Measurements from ENCODE around the gene GP5.

Gene GP5

GRCh38 chr3:194399166-194399565 is at the start of gene GP5:
TSS of gene GP5 (minus strand) at chr3:194399266. CDS start at chr3:194398282, 984 bp downstream.
- in situ Hi-C loops (cut with MboI; ENCODE audit: low pct_unique_long_range_greater_than_20kb, low sequenced_read_pairs), result no loop called here
- no peak for DNase-seq

- no peak for DNase-seq
- in situ Hi-C loops (cut with MboI; ENCODE audit: low pct_unique_long_range_greater_than_20kb, low sequenced_read_pairs), result no loop called here
Measured at GRCh38 chr3:194447657-194448056, 48.6 kb upstream of the GP5 start.

GRCh38 chr3:194447161-194447560 is 48.1 kb upstream of the GP5 start:
- no peak for DNase-seq
- in situ Hi-C loops (cut with MboI; ENCODE audit: low pct_unique_long_range_greater_than_20kb, low sequenced_read_pairs), result no loop called here

GRCh38 chr3:194446754-194447153 is 47.7 kb upstream of the GP5 start:
- in situ Hi-C loops (cut with MboI; ENCODE audit: low pct_unique_long_range_greater_than_20kb, low sequenced_read_pairs), result no loop called here
- no peak for DNase-seq

GRCh38 chr3:194446172-194446571 is 47.1 kb upstream of the GP5 start:
- in situ Hi-C loops (cut with MboI; ENCODE audit: low pct_unique_long_range_greater_than_20kb, low sequenced_read_pairs), result no loop called here
- DNase-seq, result no peak

- in situ Hi-C loops (cut with MboI; ENCODE audit: low pct_unique_long_range_greater_than_20kb, low sequenced_read_pairs), result no loop called here
Measured at GRCh38 chr3:194443901-194444300, 44.8 kb upstream of the GP5 start.

GRCh38 chr3:194440756-194441155 is 41.7 kb upstream of the GP5 start:
- in situ Hi-C loops (cut with MboI; ENCODE audit: low pct_unique_long_range_greater_than_20kb, low sequenced_read_pairs), result no loop called here
- DNase-seq, result no peak

More at GRCh38 chr3:194443901-194444300, 44.8 kb upstream of the GP5 start:
- no peak for DNase-seq

DNA sequence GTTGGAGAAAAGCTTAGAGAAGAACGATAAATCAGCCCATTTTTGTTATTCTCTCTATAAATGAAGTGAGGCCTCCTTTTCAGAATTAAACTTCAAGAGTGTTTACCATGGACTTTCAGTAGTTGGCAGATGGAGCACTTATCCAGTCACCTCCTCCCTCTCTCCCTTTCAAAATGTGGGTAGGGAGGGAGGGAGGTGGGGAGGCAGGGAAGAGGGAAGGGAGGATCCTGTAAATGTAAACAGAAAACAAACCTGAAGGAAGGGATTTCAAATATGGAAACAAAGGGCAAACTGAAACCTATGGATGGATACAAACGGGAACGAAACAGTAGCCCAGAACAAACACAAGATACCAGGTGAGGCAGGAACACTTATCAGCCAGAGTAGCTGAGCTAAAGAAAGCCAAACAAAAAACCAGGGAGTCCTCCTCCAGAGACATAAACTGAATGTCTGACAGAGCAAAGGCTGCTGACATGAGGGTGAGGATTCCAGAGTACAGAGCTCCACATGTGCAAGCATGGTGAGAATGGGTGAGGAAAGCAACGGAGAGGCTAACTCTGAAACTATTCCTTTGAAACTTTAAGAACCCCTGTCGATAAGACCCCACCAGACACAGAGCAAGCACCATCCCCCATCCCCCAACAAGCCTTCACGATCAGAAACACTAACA is 41.0 kb upstream of the GP5 start:
- no peak for DNase-seq
- in situ Hi-C loops (cut with MboI; ENCODE audit: low pct_unique_long_range_greater_than_20kb, low sequenced_read_pairs), result no loop called here

GRCh38 chr3:194434503-194434902 is 35.4 kb upstream of the GP5 start:
- in situ Hi-C loops (cut with MboI; ENCODE audit: low pct_unique_long_range_greater_than_20kb, low sequenced_read_pairs), result no loop called here
- no peak for DNase-seq

DNA sequence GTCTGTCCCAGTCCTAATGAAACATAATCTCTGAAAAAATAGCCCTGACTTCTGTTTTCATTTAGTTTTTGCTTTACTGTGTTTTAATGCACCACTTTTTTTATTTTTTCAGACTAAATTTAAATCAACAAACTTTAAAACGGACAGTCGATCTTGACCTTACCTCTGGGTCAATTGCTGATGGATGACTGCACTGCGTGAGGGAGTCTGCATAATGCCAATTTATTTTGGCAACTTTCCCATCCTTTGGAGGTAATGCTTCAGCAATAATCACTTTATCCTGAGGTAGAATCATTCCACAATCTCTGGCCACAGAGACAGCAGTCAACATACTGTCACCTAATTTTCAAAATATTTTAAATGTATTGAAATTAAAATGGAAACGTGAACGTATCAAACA is 32.5 kb upstream of the GP5 start:
- in situ Hi-C loops (cut with MboI; ENCODE audit: low pct_unique_long_range_greater_than_20kb, low sequenced_read_pairs), result no loop called here
- DNase-seq, result no peak

- in situ Hi-C loops (cut with MboI; ENCODE audit: low pct_unique_long_range_greater_than_20kb, low sequenced_read_pairs), result no loop called here
- DNase-seq, result no peak
Measured at GRCh38 chr3:194425399-194425798, 26.3 kb upstream of the GP5 start.

- DNase-seq, result no peak
- in situ Hi-C loops (cut with MboI; ENCODE audit: low pct_unique_long_range_greater_than_20kb, low sequenced_read_pairs), result no loop called here
Measured at GRCh38 chr3:194424953-194425352, 25.9 kb upstream of the GP5 start.

- in situ Hi-C loops (cut with MboI; ENCODE audit: low pct_unique_long_range_greater_than_20kb, low sequenced_read_pairs), result no loop called here
- no peak for DNase-seq
Measured at GRCh38 chr3:194424373-194424772, 25.3 kb upstream of the GP5 start.

DNA sequence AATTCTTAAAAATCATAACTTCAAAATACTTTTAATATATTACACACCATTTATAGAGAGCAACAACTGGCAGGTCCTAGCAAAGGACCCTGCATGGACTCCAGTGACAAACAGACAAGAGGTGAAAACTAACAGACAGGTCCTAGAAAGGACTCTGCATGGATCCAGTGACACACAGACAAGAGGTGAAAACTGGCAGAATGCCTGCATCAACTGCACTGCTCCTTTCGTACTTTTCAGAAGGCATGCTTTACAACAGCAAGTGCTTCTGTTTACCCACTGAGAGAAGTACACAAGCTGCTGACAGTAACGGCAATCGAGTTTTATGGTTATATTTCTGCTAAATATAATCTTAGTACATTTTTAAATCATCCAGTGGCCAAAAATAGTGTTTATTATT is 24.3 kb upstream of the GP5 start:
- in situ Hi-C loops (cut with MboI; ENCODE audit: low pct_unique_long_range_greater_than_20kb, low sequenced_read_pairs), result no loop called here
- no peak for DNase-seq

DNA sequence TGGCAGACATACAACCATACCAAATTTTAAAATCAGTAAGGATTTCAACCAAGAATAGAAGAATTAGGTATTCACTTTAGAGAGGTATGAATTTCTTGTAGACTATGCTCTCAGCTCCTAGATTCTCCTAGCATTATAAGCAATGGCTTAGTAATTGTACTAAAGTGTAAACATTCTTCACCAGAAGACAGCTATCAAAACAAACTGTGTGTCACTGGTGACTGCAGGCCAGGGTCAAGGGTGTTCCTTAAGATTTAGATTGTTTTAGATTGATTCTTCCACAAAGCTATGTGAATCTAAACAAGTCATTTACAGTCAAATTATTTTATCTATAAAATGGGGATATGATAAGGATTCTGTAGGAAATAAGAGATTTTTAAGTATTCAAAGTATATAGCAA is 23.1 kb upstream of the GP5 start:
- no peak for DNase-seq
- in situ Hi-C loops (cut with MboI; ENCODE audit: low pct_unique_long_range_greater_than_20kb, low sequenced_read_pairs), result no loop called here

- in situ Hi-C loops (cut with MboI; ENCODE audit: low pct_unique_long_range_greater_than_20kb, low sequenced_read_pairs), result no loop called here
- DNase-seq, result no peak
Measured at GRCh38 chr3:194418671-194419070, 19.6 kb upstream of the GP5 start.

DNA sequence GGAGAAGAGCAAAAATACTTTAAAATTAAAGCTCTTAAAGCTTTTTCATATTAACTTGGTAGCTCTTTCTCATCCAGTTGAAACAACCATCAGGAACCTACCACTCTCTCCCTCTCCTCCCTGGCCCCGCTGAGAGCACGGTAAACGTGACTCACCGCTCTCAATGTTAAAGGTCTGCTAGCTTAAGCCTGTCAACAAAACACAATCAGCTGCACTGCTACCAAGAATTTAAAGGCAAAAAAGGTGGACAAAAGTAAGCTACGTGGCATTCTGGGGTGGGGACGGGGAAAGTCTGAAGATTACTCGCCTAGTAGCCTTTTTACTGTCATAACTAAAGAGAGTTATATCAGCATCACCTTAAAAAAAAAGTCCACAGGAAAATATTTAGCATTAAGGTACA is 8.4 kb upstream of the GP5 start:
- no peak for DNase-seq

DNA sequence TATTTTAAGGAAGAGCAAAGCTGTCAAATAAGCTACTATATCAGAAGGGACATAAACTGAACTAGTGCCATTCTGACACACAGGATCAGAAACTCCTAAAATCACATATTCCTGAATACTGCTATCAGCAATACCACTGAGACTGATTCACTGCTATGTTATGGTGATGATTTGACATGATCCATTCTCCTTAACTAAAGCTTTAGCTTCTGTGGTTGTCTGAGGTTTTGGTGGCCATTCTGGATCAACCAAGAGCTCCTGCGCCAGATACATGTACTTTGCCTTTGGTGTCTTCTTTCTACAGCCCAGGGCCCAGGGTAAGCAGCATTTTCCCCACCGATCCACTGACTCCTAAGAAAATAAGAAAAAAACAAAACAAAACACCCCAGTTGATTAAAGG is 6.7 kb upstream of the GP5 start:
- no peak for DNase-seq
- in situ Hi-C loops (cut with MboI; ENCODE audit: low pct_unique_long_range_greater_than_20kb, low sequenced_read_pairs), result no loop called here

More for the DNA sequence above, 8.4 kb upstream of the GP5 start:
- in situ Hi-C loops (cut with MboI; ENCODE audit: low pct_unique_long_range_greater_than_20kb, low sequenced_read_pairs), result no loop called here

GRCh38 chr3:194404365-194405140 is 5.5 kb upstream of the GP5 start:
- DNase-seq, result peak; percentile 72
- in situ Hi-C loops (cut with MboI; ENCODE audit: low pct_unique_long_range_greater_than_20kb, low sequenced_read_pairs), result no loop called here

DNA sequence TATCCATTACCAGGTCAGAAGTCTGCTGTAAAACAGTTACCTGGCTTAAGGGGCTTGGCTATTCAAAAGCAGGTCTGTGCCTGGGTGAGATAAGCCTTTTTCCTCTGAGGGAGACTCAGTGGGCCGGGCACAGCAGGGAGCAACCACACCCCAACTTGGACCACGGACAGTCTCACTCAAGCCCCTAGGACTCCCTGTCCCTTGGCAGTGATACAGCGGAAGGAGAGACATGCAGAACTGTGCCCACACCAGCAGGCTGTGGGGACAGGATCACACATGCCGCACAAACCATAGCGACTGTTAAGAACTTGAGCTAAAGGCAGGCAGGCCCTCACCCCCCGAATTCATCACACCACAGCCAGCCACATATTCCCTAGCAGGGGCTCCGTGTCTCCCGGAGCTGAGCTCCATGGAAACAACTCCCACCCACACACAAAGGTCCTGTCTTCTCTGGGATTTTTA is 2.8 kb upstream of the GP5 start:
- DNase-seq, result no peak
- in situ Hi-C loops (cut with MboI; ENCODE audit: low pct_unique_long_range_greater_than_20kb, low sequenced_read_pairs), result no loop called here

- no peak for DNase-seq
- in situ Hi-C loops (cut with MboI; ENCODE audit: low pct_unique_long_range_greater_than_20kb, low sequenced_read_pairs), result no loop called here
Measured at GRCh38 chr3:194401346-194401745, 2.3 kb upstream of the GP5 start.
